ENCODE results near the gene PEAK1. TPM values are rescaled to one million over a fixed set of nuclear protein-coding genes. Genes with fewer than 3 reads are reported as not detected.

Gene PEAK1
- total and polyA plus RNA-seq, 2 donors (not counting 3 experiments of a cell fraction or from before 2014, with no cell fraction given), result 17.9 to 91.9 TPM

DNA sequence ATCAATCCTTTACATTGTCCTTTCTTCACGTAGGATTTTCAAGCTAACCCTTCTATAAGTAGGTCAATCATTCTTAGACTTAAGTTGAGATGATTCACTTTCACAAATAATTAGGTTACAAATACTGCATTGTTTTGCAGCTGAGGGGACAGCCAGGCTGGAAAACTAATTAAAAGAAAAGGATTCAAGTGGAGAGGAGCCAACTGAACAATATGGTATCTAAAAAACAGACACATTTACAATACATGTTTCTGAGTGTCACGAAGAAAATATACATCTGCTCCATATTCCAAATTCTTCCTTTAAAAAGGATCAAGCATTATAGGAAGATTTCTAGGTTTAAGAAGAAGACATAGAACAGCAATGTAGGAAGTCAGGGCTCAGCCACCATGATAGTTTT, 70.2 kb downstream of the PEAK1 start:
- peaks cover 4% of the 10 kb centered on the region for H4K20me1 ChIP-seq (replicated peaks; ENCODE audit: control insufficient read depth, extremely low read depth, insufficient read depth, low read length)
- ChIA-PET POLR2A (no interaction called here), CTCF (interaction anchor here (0.9 to 1.3 kb wide), 3 partner anchors 15 to 148 kb away, joined by 3 to 4 read pairs (median 3); no protein-coding TSS in a partner anchor)
- no peak overlapping the region for H2AFZ ChIP-seq (ENCODE audit: low read depth, low read length)
- BruUV-seq (replicated peaks), result no TSS peak
- TF ChIP-seq POLR2AphosphoS5 (IDR thresholded peaks at IDR 0.05; ENCODE audit: insufficient read depth, low read depth, low read length) (no peak), FOS (IDR thresholded peaks at IDR 0.05; ENCODE audit: borderline replicate concordance, insufficient read depth, low read length) (no peak), GATA2 (IDR thresholded peaks at IDR 0.05; ENCODE audit: insufficient read depth, insufficient read length, low read depth, low read length) (no peak), JUN (IDR thresholded peaks at IDR 0.05; ENCODE audit: borderline replicate concordance, insufficient read depth, insufficient read length, low read depth) (no peak), POLR2A (IDR thresholded peaks at IDR 0.05; ENCODE audit: low read depth, low read length) (no peak), EZH2 (IDR thresholded peaks at IDR 0.05; ENCODE audit: borderline replicate concordance, low read depth, low read length, severe bottlenecking) (no peak), MYC (IDR thresholded peaks at IDR 0.05; ENCODE audit: low read depth, low read length) (no peak)
- TF ChIP-seq, protein P1, sequence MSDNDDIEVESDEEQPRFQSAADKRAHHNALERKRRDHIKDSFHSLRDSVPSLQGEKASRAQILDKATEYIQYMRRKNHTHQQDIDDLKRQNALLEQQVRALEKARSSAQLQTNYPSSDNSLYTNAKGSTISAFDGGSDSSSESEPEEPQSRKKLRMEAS (IDR thresholded peaks at IDR 0.05; ENCODE audit: insufficient read depth, insufficient read length), result no peak
- TF ChIP-seq, protein P2, sequence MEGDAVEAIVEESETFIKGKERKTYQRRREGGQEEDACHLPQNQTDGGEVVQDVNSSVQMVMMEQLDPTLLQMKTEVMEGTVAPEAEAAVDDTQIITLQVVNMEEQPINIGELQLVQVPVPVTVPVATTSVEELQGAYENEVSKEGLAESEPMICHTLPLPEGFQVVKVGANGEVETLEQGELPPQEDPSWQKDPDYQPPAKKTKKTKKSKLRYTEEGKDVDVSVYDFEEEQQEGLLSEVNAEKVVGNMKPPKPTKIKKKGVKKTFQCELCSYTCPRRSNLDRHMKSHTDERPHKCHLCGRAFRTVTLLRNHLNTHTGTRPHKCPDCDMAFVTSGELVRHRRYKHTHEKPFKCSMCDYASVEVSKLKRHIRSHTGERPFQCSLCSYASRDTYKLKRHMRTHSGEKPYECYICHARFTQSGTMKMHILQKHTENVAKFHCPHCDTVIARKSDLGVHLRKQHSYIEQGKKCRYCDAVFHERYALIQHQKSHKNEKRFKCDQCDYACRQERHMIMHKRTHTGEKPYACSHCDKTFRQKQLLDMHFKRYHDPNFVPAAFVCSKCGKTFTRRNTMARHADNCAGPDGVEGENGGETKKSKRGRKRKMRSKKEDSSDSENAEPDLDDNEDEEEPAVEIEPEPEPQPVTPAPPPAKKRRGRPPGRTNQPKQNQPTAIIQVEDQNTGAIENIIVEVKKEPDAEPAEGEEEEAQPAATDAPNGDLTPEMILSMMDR (IDR thresholded peaks at IDR 0.05; ENCODE audit: extremely low read depth in 1 of 2, insufficient read depth in 1 of 2, low read depth in 1 of 2, low read length in 2 of 2), result no peak
- DNase-seq (ENCODE audit: low read depth, low spot score), result no peak
- H3K4me2 ChIP-seq (ENCODE audit: insufficient read depth, low read length), result no peak overlapping the region
- H3K27me3 ChIP-seq (ENCODE audit: control insufficient read depth in 2 of 2, insufficient read depth in 2 of 2, low read length in 2 of 2), result no peaks in the 10 kb centered on the region
- H3K9ac ChIP-seq (replicated peaks; ENCODE audit: extremely low read depth, insufficient read depth, low read length), result no peak overlapping the region
- H3K27ac ChIP-seq (ENCODE audit: insufficient read depth, low read depth, low read length), result no peak overlapping the region
- H3K79me2 ChIP-seq (ENCODE audit: control insufficient read depth, insufficient read depth, low read length), result peaks cover 42% of the 10 kb centered on the region
- H3K9me1 ChIP-seq (replicated peaks; ENCODE audit: control insufficient read depth, extremely low read depth, insufficient read depth, low read length), result no peaks in the 10 kb centered on the region
- no peaks in the 10 kb centered on the region for H3K36me3 ChIP-seq (ENCODE audit: control insufficient read depth in 2 of 2, extremely low read depth in 1 of 2, insufficient read depth in 2 of 2, low read length in 2 of 2)
- no peak for FAIRE-seq
- no peaks in the 10 kb centered on the region for H3K9me3 ChIP-seq (replicated peaks; ENCODE audit: control insufficient read depth, insufficient read depth, low read length)
- peaks cover 14% of the 10 kb centered on the region for H3K4me1 ChIP-seq (ENCODE audit: control insufficient read depth, extremely low read depth, insufficient read depth, low read length)
- dilution Hi-C loops (cut with MboI; ENCODE audit: extremely low pct_ligation_motif_present, low sequenced_read_pairs) (no loop called here), intact Hi-C loops (cut with micrococcal nuclease) (loop anchor here (10.0 kb wide), 1 partner anchor 55 kb away; no protein-coding TSS in a partner anchor)
- no peak overlapping the region for H3K4me3 ChIP-seq (replicated peaks in 1 of 3; ENCODE audit: insufficient read depth in 1 of 3, low read depth in 1 of 3, low read length in 3 of 3)
